ENCODE measurements around the gene HIPK2.
"Not testable (repeated sequence)": the region's sequence is repeated elsewhere in the genome, so short reads cannot be mapped to it uniquely, and the experiment has no call there.

HIPK2 gene

DNA sequence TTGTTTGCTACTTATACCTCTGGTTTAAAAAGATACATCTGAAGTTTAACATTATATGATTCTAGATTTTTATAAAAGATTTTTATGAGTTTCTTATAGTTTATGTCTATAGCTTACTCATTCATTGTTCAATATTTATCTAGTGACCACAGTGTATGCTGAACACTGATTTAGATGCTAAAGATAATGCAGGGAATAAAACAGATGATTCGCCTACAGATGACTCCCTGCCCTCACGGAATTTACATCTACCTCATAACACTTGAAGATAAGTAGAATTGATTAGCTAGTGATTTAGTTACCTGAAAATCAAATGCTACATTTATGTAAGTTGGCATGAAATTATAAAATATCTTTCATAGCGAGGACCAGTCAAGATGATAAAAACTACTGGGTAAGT lies 105.8 kb downstream of the HIPK2 start:
- DNase-seq (ENCODE audit: extremely low spot score): no peak
- TF ChIP-seq, protein P1, sequence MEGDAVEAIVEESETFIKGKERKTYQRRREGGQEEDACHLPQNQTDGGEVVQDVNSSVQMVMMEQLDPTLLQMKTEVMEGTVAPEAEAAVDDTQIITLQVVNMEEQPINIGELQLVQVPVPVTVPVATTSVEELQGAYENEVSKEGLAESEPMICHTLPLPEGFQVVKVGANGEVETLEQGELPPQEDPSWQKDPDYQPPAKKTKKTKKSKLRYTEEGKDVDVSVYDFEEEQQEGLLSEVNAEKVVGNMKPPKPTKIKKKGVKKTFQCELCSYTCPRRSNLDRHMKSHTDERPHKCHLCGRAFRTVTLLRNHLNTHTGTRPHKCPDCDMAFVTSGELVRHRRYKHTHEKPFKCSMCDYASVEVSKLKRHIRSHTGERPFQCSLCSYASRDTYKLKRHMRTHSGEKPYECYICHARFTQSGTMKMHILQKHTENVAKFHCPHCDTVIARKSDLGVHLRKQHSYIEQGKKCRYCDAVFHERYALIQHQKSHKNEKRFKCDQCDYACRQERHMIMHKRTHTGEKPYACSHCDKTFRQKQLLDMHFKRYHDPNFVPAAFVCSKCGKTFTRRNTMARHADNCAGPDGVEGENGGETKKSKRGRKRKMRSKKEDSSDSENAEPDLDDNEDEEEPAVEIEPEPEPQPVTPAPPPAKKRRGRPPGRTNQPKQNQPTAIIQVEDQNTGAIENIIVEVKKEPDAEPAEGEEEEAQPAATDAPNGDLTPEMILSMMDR (IDR thresholded peaks at IDR 0.05; ENCODE audit: control extremely low read depth, extremely low read depth, low read depth, missing control alignments): no peak
- CTCF ChIA-PET: interaction anchor here (0.8 to 3.6 kb wide), 7 partner anchors 9 to 238 kb away, joined by 3 to 40 read pairs (median 4); no protein-coding TSS in a partner anchor
- POLR2A ChIA-PET: no interaction called here

DNA sequence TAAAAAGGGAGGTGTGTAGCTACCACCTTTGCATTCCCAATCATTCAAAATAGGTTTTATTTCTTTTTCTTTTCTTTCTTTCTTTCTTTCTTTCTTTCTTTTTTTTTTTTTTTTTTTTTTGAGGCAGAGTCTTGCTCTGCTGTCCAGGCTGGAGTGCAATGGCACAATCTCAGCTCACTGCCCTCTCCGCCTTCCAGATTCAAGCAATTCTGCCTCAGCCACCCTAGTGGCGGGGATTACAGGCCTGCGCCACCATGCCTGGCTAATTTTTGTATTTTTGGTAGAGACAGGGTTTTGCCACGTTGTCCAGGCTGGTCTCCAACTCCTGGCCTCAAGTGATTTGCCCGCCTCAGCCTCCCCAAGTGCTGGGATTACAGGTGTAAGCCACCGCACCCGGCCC lies 107.1 kb downstream of the HIPK2 start:
- not testable (repeated sequence) for DNase-seq (ENCODE audit: extremely low spot score)
- POLR2A ChIA-PET: interaction anchor here (0.7 kb wide), 1 partner anchor 15 kb away, joined by 4 read pairs; no protein-coding TSS in a partner anchor
- CTCF ChIA-PET: interaction anchor here (1.6 to 1.7 kb wide), 2 partner anchors 20 to 24 kb away, joined by 6 to 8 read pairs; no protein-coding TSS in a partner anchor

DNA sequence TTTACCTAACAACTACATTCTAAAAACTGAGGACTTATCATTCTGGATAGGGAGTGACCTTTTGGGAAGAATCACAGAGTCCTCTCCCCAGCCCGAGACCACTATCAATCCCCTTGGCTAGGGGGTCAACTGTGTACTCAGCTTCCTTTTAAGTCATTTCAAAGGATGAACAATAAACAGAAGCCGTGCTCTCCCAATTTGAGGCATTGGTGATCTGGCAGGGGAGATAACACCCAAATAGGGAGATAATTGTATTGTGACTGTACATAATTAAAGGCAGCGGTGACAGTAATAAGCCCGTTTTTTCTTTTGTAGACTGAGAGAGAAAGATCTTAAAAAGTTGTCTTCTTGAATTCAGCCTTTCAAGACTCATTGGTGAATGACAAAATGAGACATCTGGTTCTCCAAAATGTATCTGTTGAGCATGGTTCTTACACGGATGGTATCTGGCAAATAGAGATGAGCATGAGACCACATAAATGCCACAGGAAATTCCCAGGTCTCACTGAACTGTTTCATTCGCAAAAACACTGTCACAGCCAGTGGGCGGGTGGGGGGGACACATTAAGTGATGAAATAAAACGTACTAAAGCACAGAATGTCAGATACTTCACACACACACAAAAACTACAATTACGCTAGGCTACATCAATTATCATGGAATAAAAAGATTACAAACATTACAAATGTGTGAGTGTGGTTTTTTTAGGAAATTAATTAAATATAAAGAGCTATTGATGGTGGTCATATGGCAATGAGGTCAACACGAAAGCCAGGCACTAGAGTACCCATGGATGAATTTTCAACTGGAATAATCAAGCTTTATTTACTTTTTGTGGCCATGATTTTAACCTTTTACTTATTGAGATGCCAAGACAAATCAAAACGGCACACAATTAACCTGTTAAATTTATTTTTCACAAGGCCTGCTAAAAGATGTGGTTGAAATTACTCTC lies 108.4 kb downstream of the HIPK2 start:
- CTCF ChIA-PET: interaction anchor here (0.8 to 1.7 kb wide), 5 partner anchors 10 to 37 kb away, joined by 3 to 8 read pairs (median 3); no protein-coding TSS in a partner anchor
- TF ChIP-seq, protein P1 (IDR thresholded peaks at IDR 0.05; ENCODE audit: control extremely low read depth, extremely low read depth, low read depth, missing control alignments): no peak
- POLR2A ChIA-PET: no interaction called here
- DNase-seq (ENCODE audit: extremely low spot score): no peak

DNA sequence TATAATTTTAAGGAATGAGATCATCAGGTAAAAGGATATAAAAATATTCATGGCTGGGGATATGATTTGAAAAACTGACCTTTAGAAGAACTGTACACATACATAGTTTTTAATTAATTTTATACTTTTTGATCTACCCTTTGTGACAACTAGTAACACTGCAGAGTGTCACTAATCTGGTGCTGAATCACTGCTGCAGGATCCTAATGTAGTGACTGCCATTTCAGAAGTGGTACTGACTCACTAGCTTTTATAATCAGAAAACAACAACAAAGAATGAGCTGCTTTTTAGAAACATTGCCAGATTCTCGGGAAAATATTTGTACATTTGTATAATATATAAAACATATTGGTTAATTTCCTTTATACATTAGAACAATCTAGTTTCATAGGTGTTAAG lies 110.4 kb downstream of the HIPK2 start:
- TF ChIP-seq, protein P1 (IDR thresholded peaks at IDR 0.05; ENCODE audit: control extremely low read depth, extremely low read depth, low read depth, missing control alignments): no peak
- CTCF ChIA-PET: interaction anchor here (0.9 to 5.4 kb wide), 2 partner anchors 12 to 21 kb away, joined by 4 to 42 read pairs; no protein-coding TSS in a partner anchor
- POLR2A ChIA-PET: no interaction called here
- DNase-seq (ENCODE audit: extremely low spot score): no peak

DNA sequence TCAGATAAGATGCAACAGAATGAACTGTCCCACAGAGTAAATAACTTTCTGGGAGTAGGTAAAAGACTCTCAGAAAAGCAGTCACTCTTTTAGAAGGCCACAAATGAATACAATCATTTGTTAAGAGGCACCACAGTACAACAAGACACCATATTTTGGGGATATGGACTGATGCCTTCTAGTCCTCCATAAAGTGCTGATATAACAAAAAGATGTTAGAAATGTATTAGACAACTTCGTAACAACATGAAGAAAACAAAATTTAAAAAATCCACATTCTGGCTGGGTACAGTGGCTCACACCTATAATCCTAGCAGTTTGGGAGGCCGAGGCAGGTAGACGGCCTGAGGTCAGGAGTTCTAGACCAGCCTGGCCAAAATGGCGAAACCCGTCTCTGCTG lies 111.3 kb downstream of the HIPK2 start:
- TF ChIP-seq, protein P1 (IDR thresholded peaks at IDR 0.05; ENCODE audit: control extremely low read depth, extremely low read depth, low read depth, missing control alignments): no peak

DNA sequence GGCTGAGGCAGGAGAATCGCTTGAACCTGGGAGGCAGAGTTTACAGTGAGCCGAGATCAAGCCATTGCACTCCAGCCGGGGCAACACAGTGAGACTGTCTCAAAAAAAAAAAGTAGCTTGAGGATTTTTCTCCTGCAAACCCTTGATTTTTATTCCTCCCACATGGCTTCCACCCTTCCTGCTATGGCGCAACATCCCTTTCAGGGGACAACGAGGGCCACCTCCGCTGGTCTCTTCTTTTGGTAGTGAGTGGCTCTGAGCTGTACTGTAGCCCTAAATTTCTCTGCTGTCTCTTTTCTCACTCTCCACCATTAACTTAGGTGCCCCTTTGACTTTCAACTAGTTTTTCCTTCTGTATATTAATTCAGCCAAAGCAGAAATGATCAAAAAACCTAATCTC lies 113.4 kb downstream of the HIPK2 start:
- no peak for DNase-seq (ENCODE audit: extremely low spot score)
- CTCF ChIA-PET: interaction anchor here (1.0 to 5.4 kb wide), 3 partner anchors 9 to 22 kb away, joined by 4 to 42 read pairs (median 17); no protein-coding TSS in a partner anchor
- TF ChIP-seq, protein P1 (IDR thresholded peaks at IDR 0.05; ENCODE audit: control extremely low read depth, extremely low read depth, low read depth, missing control alignments): no peak
- POLR2A ChIA-PET: no interaction called here

More for the DNA sequence above, 111.3 kb downstream of the HIPK2 start:
- CTCF ChIA-PET: interaction anchor here (1.8 to 5.4 kb wide), 2 partner anchors 15 to 20 kb away, joined by 6 to 42 read pairs; no protein-coding TSS in a partner anchor
- POLR2A ChIA-PET: no interaction called here
- no peak for DNase-seq (ENCODE audit: extremely low spot score)

Data from GM10248 (cell line).